ENCODE results near the gene THSD7B.

GRCh38 chr2:137206069-137206468 lies 440.7 kb downstream of the THSD7B start:
- no peak for TF ChIP-seq SIN3A (conservative IDR thresholded peaks at IDR 0.05 in 1 of 2, IDR thresholded peaks at IDR 0.05 in 1 of 2; ENCODE audit: low read depth in 1 of 2, low read length in 2 of 2)
- TF ChIP-seq CTCF (IDR thresholded peaks at IDR 0.05; ENCODE audit: control extremely low read depth in 1 of 3, insufficient read depth in 1 of 3, low read depth in 1 of 3, low read length in 3 of 3): no peak
- TF ChIP-seq SIX5 (IDR thresholded peaks at IDR 0.05; ENCODE audit: low read depth, low read length): no peak
- no peak for TF ChIP-seq SP1 (IDR thresholded peaks at IDR 0.05; ENCODE audit: low read depth, low read length)
- no peak for TF ChIP-seq GTF2F1 (IDR thresholded peaks at IDR 0.05; ENCODE audit: borderline replicate concordance, low read depth, low read length)
- TF ChIP-seq ZNF274 (IDR thresholded peaks at IDR 0.05; ENCODE audit: borderline replicate concordance, extremely low read depth, low read length): no peak
- TF ChIP-seq KDM1A (IDR thresholded peaks at IDR 0.05; ENCODE audit: borderline replicate concordance, low read length): no peak
- TF ChIP-seq TAF7 (optimal IDR thresholded peaks at IDR 0.05; ENCODE audit: borderline replicate concordance, low read depth, low read length): no peak
- TF ChIP-seq POLR2AphosphoS5 (IDR thresholded peaks at IDR 0.05; ENCODE audit: low read depth, low read length): no peak
- no peak for TF ChIP-seq POLR2A (IDR thresholded peaks at IDR 0.05; ENCODE audit: control extremely low read depth in 1 of 2, low read depth in 2 of 2, low read length in 2 of 2)
